SK-N-SH treated with all-trans-retinoic acid at 6 μM for 48 hours (cell line): ENCODE data around the gene HOXD11.

Experiments
- ATAC-seq: fragments of 200-7000 bp; cut with Tn5 transposase; 3 replicates; pipeline ENCODE4 v1.9.1; 2020; ENCODE audit warnings: mild to moderate bottlenecking, moderate library complexity
- ARNTL ChIP-seq: fragments of 450-650 bp; formaldehyde crosslinking; IDR thresholded peaks from 2 replicates; pipeline ENCODE4 v1.5.0; 2020; ENCODE audit warnings: low read depth, mild to moderate bottlenecking, moderate library complexity, borderline replicate concordance
- CREB5 ChIP-seq: fragments of 250-450 bp; sonication (Bioruptor Pico); IDR thresholded peaks from 2 replicates; pipeline ENCODE4 v1.5.1; 2020; ENCODE audit warnings: low read depth, mild to moderate bottlenecking, moderate library complexity
- CSDC2 ChIP-seq: fragments of 250-450 bp; sonication (Bioruptor Pico); IDR thresholded peaks from 2 replicates; pipeline ENCODE4 v1.5.0; 2020; ENCODE audit warnings: mild to moderate bottlenecking, moderate library complexity
- ESRRG ChIP-seq: fragments of 250-450 bp; sonication (Bioruptor Pico); IDR thresholded peaks from 2 replicates; pipeline ENCODE4 v1.6.1; 2021; ENCODE audit warnings: mild to moderate bottlenecking
- GLIS3 ChIP-seq: fragments of 250-450 bp; sonication (Bioruptor Pico); IDR thresholded peaks from 2 replicates; pipeline ENCODE4 v1.5.0; 2020; ENCODE audit warnings: mild to moderate bottlenecking, moderate library complexity
- ISL1 ChIP-seq: fragments of 250-450 bp; sonication (Bioruptor Pico); IDR thresholded peaks from 2 replicates; pipeline ENCODE4 v2.1.2; 2022; ENCODE audit warnings: mild to moderate bottlenecking, moderate library complexity
- OSR1 ChIP-seq: fragments of 250-450 bp; sonication (Bioruptor Pico); IDR thresholded peaks from 2 replicates; pipeline ENCODE4 v1.8.0; 2022; ENCODE audit warnings: moderate library complexity, mild to moderate bottlenecking, inconsistent platforms
- PPARA ChIP-seq: fragments of 250-450 bp; sonication (Bioruptor Pico); IDR thresholded peaks from 2 replicates; pipeline ENCODE4 v1.5.0; 2020; ENCODE audit warnings: mild to moderate bottlenecking, borderline replicate concordance
- RARB ChIP-seq: fragments of 250-450 bp; sonication (Bioruptor Pico); IDR thresholded peaks from 2 replicates; pipeline ENCODE4 v1.8.0; 2021; ENCODE audit warnings: mild to moderate bottlenecking, moderate library complexity
- SNAI2 ChIP-seq: fragments of 250-450 bp; sonication (Bioruptor Pico); IDR thresholded peaks from 2 replicates; pipeline ENCODE4 v1.5.0; 2020; ENCODE audit warnings: mild to moderate bottlenecking, moderate library complexity
- TCF4 ChIP-seq: fragments of 250-450 bp; sonication (Bioruptor Pico); IDR thresholded peaks from 2 replicates; pipeline ENCODE4 v1.8.0; 2021; ENCODE audit warnings: mild to moderate bottlenecking, moderate library complexity, borderline replicate concordance
- TOX ChIP-seq: fragments of 250-450 bp; sonication (Bioruptor Pico); IDR thresholded peaks from 2 replicates; pipeline ENCODE4 v1.8.0; 2021; ENCODE audit warnings: mild to moderate bottlenecking, moderate library complexity, borderline replicate concordance
- ZC3H10 ChIP-seq: fragments of 250-450 bp; sonication (Bioruptor Pico); IDR thresholded peaks from 2 replicates; pipeline ENCODE4 v1.5.1; 2021; ENCODE audit warnings: mild to moderate bottlenecking, moderate library complexity
- ZFP3 ChIP-seq: fragments of 250-450 bp; sonication (Bioruptor Pico); IDR thresholded peaks from 2 replicates; pipeline ENCODE4 v1.5.0; 2020; ENCODE audit warnings: mild to moderate bottlenecking, moderate library complexity
- ZNF565 ChIP-seq: fragments of 450-650 bp; formaldehyde crosslinking; conservative IDR thresholded peaks from 2 replicates; pipeline ENCODE4 v1.5.0; 2020; ENCODE audit warnings: low read depth, mild to moderate bottlenecking, moderate library complexity
- ZNF70 ChIP-seq: fragments of 450-650 bp; formaldehyde crosslinking; IDR thresholded peaks from 2 replicates; pipeline ENCODE4 v1.5.0; 2020; ENCODE audit warnings: mild to moderate bottlenecking, moderate library complexity
- TF ChIP-seq, protein P1 (sequence below): fragments of 250-450 bp; sonication (Bioruptor Pico); IDR thresholded peaks from 2 replicates; pipeline ENCODE4 v1.5.1; 2021; ENCODE audit warnings: mild to moderate bottlenecking, moderate library complexity
- TF ChIP-seq, protein P2 (sequence below): fragments of 250-450 bp; sonication (Bioruptor Pico); IDR thresholded peaks from 2 replicates; pipeline ENCODE4 v1.8.0; 2021; ENCODE audit warnings: low read depth, mild to moderate bottlenecking, moderate library complexity, borderline replicate concordance
- TF ChIP-seq, protein P3 (sequence below): fragments of 250-450 bp; sonication (Bioruptor Pico); IDR thresholded peaks from 2 replicates; pipeline ENCODE4 v1.8.0; 2020; ENCODE audit warnings: mild to moderate bottlenecking, moderate library complexity, borderline replicate concordance

HOXD11 gene

GRCh38 chr2:176117162-176117822 is 10.2 kb downstream of the HOXD11 start:
- peak; percentile 10 for ATAC-seq
- TF ChIP-seq, protein P1, sequence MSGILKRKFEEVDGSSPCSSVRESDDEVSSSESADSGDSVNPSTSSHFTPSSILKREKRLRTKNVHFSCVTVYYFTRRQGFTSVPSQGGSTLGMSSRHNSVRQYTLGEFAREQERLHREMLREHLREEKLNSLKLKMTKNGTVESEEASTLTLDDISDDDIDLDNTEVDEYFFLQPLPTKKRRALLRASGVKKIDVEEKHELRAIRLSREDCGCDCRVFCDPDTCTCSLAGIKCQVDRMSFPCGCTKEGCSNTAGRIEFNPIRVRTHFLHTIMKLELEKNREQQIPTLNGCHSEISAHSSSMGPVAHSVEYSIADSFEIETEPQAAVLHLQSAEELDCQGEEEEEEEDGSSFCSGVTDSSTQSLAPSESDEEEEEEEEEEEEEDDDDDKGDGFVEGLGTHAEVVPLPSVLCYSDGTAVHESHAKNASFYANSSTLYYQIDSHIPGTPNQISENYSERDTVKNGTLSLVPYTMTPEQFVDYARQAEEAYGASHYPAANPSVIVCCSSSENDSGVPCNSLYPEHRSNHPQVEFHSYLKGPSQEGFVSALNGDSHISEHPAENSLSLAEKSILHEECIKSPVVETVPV (CRISPR knock-in tag): no peak
- TF ChIP-seq, protein P2, sequence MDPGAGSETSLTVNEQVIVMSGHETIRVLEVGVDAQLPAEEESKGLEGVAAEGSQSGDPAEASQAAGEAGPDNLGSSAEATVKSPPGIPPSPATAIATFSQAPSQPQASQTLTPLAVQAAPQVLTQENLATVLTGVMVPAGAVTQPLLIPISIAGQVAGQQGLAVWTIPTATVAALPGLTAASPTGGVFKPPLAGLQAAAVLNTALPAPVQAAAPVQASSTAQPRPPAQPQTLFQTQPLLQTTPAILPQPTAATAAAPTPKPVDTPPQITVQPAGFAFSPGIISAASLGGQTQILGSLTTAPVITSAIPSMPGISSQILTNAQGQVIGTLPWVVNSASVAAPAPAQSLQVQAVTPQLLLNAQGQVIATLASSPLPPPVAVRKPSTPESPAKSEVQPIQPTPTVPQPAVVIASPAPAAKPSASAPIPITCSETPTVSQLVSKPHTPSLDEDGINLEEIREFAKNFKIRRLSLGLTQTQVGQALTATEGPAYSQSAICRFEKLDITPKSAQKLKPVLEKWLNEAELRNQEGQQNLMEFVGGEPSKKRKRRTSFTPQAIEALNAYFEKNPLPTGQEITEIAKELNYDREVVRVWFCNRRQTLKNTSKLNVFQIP (CRISPR knock-in tag): no peak
- no peak for TF ChIP-seq RARB (CRISPR knock-in tag)
- no peak for TF ChIP-seq OSR1 (CRISPR knock-in tag)
- no peak for TF ChIP-seq TOX (CRISPR knock-in tag)
- no peak for TF ChIP-seq CREB5 (CRISPR knock-in tag)
- no peak for TF ChIP-seq ZNF565 (CRISPR knock-in tag)

DNA sequence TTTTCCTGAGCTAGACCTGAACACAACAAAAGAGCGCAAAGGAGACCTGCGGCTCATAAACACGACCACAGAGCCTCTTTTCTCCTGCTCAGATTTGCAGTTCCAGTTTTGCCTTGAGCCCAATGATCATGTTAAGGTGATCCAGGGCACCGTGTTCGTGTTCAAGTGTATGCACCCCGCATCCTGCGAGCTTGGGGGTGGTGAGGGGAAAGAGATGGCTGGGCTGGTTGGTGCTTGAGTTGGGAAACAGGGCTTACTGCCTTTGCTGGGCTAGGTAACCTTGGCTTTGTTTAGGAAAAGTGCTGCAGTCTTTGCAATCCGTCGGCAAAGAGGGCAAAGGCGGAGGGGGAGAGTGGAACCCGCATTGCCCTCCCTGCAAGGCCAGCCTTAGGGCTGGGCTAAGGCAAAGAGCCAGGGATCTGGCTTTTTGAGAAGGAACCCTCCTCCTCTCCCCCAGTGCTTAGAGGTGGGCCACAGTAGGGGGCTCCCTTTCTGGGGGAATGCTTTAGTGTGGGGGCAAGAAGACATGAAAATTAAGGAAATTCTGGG is 10.8 kb downstream of the HOXD11 start:
- no peak for ATAC-seq
- TF ChIP-seq ZC3H10 (CRISPR knock-in tag) (no peak), ZFP3 (CRISPR knock-in tag) (no peak), ESRRG (no peak), PPARA (CRISPR knock-in tag) (no peak), OSR1 (CRISPR knock-in tag) (no peak), ISL1 (CRISPR knock-in tag) (no peak), RARB (CRISPR knock-in tag) (no peak), CREB5 (CRISPR knock-in tag) (no peak), ZNF70 (CRISPR knock-in tag) (no peak), SNAI2 (no peak), TOX (CRISPR knock-in tag) (no peak), ZNF565 (CRISPR knock-in tag) (no peak)
- TF ChIP-seq, protein P3, sequence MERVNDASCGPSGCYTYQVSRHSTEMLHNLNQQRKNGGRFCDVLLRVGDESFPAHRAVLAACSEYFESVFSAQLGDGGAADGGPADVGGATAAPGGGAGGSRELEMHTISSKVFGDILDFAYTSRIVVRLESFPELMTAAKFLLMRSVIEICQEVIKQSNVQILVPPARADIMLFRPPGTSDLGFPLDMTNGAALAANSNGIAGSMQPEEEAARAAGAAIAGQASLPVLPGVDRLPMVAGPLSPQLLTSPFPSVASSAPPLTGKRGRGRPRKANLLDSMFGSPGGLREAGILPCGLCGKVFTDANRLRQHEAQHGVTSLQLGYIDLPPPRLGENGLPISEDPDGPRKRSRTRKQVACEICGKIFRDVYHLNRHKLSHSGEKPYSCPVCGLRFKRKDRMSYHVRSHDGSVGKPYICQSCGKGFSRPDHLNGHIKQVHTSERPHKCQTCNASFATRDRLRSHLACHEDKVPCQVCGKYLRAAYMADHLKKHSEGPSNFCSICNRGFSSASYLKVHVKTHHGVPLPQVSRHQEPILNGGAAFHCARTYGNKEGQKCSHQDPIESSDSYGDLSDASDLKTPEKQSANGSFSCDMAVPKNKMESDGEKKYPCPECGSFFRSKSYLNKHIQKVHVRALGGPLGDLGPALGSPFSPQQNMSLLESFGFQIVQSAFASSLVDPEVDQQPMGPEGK (CRISPR knock-in tag): no peak
- TF ChIP-seq, protein P1 (CRISPR knock-in tag): no peak

DNA sequence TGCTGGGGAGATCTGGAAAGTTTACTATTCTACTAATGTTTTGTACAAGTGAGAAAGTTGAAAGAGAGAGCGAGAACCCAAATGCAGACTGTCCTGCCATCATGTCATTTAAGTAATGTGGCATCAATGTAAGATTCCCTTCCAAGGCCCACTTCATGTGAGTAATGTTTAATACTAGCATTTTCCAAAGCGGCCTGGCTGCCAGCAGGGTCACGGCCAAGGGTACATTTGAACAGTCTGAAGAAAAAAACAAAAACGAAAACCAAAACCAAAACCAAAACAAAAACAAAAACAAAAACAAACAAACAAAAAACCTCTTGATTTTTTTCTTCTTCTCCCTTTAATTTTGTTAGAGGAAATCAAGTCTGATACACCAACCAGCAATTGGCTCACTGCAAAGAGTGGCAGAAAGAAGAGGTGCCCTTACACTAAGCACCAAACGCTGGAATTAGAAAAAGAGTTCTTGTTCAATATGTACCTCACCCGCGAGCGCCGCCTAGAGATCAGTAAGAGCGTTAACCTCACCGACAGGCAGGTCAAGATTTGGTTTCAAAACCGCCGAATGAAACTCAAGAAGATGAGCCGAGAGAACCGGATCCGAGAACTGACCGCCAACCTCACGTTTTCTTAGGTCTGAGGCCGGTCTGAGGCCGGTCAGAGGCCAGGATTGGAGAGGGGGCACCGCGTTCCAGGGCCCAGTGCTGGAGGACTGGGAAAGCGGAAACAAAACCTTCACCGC is 11.7 kb downstream of the HOXD11 start:
- ATAC-seq: no peak
- no peak for TF ChIP-seq ESRRG
- no peak for TF ChIP-seq CSDC2 (CRISPR knock-in tag)
- TF ChIP-seq SNAI2: no peak
- no peak for TF ChIP-seq ARNTL (CRISPR knock-in tag)
- TF ChIP-seq PPARA (CRISPR knock-in tag): no peak
- TF ChIP-seq TCF4 (CRISPR knock-in tag): no peak
- TF ChIP-seq RARB (CRISPR knock-in tag): no peak
- TF ChIP-seq TOX (CRISPR knock-in tag): no peak
- TF ChIP-seq, protein P2 (CRISPR knock-in tag): no peak
- TF ChIP-seq, protein P1 (CRISPR knock-in tag): no peak
- TF ChIP-seq ZFP3 (CRISPR knock-in tag): no peak
- TF ChIP-seq GLIS3 (CRISPR knock-in tag): no peak
- no peak for TF ChIP-seq OSR1 (CRISPR knock-in tag)
